ENCODE results near the gene CDR2L.

GRCh38 chr17:75003957-75004355 lies 16.5 kb downstream of the CDR2L start:
- TF ChIP-seq CTCF (IDR thresholded peaks at IDR 0.05) (no peak), POLR2A (IDR thresholded peaks at IDR 0.05) (no peak), EP300 (IDR thresholded peaks at IDR 0.05) (no peak), POLR2AphosphoS5 (IDR thresholded peaks at IDR 0.05) (no peak)
